NK-92 treated with Interleukin-12 subunit alpha and Interleukin-12 subunit beta, amount 100 ng/mL, for 24 hours (cell line): ENCODE measurements around the gene ANKRD44.
A peak's percentile ranks its signal among the peaks of the same experiment; 100 is the strongest.
"Not testable (repeated sequence)": the region's sequence is repeated elsewhere in the genome, so short reads cannot be mapped to it uniquely, and the experiment has no call there.

Experiments
- DNase-seq: peaks from one replicate; lab custom pipeline; 2025; lab: John Stamatoyannopoulos, UW

ANKRD44 gene

GRCh38 chr2:197315371-197315770 is 4.8 kb upstream of the ANKRD44 start:
- no peak for DNase-seq

- DNase-seq = no peak
These were observed 1.6 kb upstream of the ANKRD44 start for GRCh38 chr2:197312186-197312585.

DNA sequence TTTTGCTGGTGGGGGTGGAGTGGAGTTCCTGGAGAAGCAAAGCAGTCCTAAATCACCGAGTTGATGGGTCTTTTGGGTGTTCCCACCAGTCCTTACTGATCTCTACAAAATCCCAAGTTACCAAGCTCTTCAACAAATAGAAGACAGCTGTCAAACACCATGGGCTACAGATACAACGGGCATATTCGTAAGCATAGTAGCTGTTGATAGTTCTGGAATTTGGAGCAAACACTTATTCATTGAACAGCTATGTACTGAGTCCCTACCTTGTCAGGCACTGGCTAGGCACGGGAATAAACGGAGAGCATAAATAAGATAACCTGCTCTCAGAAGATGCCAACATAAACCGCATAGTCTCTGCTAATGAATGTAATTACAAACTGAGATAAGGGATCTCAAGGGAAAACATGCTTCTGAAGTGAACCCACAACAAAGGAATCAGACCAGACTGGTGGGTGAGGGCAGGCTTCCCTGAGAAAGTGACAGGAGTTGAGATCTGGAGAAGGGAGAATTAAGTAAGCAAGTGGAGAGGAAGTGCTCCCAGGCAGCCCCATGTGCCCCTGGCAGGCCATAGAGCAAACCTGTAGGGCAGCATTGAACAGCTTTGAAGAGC is 947 bp upstream of the ANKRD44 start:
- no peak for DNase-seq

GRCh38 chr2:197310987-197311420 is 424 bp upstream of the ANKRD44 start:
- DNase-seq = peak; percentile 63

DNA sequence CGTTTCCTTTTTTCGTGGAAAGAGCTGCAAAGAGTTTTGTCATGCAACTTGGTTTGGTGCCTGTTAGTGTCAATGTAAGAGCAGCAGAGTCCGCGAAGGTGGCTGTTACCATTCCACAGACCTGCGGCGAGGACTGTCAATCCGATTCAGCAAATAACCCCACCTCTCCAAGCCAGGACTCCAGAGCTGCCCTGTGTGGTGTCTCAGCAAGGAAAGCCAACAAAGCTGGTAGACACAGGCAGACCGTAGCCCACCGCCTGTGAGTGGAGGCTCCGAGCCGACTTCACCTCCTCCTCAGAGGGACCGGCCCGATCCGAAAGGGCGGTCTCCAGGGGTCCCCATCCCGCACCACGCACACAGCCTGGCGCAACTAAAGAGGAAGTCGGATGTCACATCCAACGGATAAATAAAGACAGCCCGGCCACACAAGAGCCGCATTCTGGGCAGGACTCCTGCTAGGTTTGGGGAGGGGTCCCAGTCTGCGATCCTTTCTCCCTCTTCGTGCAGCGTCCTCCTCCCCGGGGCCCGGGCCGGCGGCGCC is 819 bp downstream of the ANKRD44 start:
- DNase-seq = peak; percentile 61

DNA sequence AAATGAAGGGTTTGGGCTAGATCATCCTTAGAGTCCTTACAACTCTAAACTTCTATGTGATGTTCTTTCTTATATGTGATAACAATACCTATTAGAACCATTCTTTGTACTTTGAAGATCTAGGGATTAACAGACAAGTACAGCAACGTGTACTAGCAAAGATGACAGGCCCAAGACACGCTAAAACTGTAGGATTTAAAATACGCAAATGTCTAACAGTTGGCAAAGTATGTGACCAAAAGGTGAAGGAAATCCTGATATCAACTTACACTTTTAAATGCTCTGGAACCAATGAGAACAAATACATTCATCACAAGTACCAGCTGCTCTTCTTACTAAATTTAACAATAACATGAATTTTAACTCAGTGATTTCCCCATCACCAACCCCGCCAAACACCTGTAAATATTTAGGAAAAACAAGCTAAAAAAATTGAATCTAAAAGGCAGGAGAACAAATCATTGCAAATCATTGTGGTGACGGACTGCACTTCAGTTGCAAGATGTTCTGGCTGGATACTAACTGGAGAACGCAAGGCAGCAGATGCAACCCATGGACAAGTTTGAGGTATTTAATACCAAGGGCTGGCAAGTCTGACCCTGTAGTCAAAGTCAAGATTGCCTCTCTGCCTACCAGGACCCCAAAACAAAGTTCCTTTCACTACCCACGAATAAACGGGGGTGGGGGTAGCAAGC is 1.4 kb downstream of the ANKRD44 start:
- DNase-seq = no peak

GRCh38 chr2:197308585-197308984 is 2.0 kb downstream of the ANKRD44 start:
- DNase-seq = no peak

DNA sequence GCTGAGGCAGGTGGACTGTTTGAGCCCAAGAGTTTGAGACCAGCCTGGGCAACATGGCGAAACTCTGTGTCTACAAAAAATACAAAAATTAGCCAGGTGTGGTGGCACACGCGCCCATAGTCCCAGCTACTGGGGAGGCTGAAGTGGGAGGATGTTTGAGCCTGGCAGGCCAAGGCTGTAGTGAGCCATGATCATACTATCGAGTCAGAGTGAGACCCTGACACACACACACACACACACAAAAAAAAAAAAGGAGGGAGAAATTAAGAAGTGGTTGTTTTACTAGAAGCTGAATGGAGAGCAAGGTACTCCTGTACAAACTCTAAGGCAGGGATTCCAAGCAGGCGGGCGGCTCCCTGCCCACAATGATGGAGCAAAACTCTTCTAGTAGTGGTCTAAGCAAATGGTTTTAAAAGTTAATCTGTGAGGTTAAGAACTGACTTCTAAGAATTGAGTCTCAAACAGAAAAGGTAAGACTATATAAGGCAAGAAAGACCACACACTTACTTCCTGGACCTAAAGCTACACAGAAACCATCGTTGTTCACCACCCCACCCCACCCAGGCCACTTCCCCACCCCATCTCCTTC is 2.6 kb downstream of the ANKRD44 start:
- DNase-seq = peak; percentile 56

GRCh38 chr2:197307236-197307932 is 3.2 kb downstream of the ANKRD44 start:
- no peak for DNase-seq

DNA sequence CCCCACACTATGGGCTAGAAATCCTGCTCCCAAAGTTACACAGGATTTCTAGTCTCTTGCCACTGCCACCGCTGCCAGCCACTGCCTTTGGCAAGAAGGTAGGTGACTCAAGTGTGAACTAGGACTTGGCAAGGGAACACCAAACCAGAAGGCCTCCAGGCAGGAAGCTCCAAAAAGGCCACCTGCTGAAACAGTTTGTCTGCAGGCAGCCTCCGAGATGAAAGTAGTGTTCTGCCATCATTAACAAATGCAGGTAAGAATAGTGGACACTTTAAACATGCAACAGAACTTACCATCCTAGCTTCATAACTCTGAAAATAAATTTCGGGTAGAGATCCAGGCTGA is 3.9 kb downstream of the ANKRD44 start:
- no peak for DNase-seq

GRCh38 chr2:197306024-197306695 is 4.4 kb downstream of the ANKRD44 start:
- DNase-seq = no peak

GRCh38 chr2:197304556-197305011 is 6.0 kb downstream of the ANKRD44 start:
- no peak for DNase-seq

- no peak for DNase-seq
These were observed 10.4 kb downstream of the ANKRD44 start for GRCh38 chr2:197300139-197300538.

- DNase-seq = no peak
These were observed 12.0 kb downstream of the ANKRD44 start for GRCh38 chr2:197298609-197299008.

DNA sequence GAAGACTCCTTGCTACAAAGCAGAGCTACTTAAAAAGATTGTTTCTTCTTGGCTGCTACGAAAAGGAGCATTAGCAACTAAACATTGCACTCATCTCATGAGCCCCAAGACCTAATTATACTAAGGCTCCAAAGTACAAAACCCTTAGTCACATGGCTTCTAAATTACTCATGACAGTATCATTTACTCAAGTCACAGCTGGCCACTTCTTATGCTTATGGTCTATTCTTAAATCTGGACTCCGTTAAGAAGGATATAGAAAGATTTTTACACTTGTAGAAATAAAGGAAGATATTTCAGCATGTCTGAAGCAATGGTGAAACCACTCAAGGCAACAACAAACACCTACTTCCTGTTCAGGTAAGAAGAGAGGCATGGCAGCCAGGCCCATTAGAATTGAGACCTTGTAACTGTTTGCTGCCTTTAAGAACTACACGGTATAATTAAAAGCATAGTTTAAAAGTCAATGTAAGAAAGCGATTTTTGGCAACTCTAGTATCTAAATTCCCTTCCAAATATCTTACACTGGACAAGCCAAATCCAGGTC is 12.7 kb downstream of the ANKRD44 start:
- no peak for DNase-seq

GRCh38 chr2:197297266-197297665 is 13.3 kb downstream of the ANKRD44 start:
- no peak for DNase-seq

GRCh38 chr2:197296835-197297234 is 13.7 kb downstream of the ANKRD44 start:
- DNase-seq = no peak

DNA sequence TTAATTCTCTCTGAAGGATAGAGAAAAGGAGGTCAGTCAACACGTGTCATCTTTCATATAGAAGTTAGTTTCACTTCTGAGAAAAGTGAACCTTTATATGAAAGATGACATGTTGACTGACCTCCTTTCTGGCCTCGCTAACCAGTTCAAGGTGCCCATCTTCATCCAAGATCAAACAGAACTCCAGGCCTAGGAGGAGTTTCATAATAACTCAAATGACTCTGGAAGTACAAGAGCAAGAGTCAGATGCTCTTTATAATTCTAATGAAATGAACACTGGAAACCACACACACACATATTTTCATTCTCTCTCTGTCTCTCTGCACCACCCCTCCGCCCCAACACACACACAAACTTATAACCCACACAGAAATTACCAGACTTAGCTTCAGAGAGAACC is 16.3 kb downstream of the ANKRD44 start:
- no peak for DNase-seq

DNA sequence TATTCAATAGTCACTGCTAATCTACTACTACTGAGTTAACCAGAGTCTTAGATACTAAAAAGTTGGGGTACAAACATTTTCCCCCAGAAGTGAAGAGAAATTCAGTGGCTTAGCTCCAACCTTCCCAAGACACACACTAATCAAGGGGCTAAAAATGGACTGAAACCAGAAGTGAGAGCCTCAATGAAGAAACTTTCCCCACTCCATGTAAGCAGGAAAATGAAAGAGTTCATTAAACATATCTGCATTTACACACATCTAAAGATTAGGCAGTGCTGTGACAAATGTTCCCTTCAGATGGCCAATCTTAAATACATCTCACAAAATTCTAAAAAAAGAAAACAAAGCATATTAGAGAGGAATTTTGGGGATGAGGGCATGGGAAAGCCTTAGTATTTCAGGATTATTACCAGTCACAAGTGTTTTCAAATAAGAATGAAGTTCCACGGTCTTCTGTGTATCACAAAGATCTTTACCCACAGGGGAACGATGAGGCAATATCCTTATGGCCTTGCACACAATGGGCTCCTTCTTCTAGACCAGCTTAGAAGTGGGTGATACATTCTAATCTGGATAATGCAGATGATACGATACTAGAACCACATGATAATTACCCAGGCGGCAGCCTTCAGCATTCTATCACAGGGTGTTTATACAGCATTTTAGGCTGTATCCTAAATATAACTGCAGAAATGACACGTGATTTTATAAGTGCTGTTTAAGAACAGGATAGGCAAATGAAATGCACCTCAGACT is 17.1 kb downstream of the ANKRD44 start:
- no peak for DNase-seq

DNA sequence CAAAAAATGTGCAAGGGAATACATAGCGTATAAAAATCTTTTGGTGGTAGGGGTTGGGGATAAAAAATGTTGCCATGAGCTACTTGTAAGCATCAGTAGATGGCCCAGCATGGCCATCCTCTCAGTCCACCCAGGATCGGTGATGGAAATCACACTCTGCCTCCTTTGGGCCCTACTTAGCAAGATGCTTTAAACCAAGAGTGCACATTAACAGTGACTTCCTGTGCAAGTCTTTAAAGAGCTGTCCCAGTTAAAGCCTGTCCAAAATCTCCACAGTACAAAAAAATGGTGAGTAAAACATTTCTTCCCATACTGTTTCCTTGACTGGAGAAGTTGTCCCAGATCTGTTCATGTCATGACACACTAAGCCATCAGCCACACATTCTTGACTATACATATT is 18.0 kb downstream of the ANKRD44 start:
- no peak for DNase-seq

GRCh38 chr2:197287596-197287932 is 23.0 kb downstream of the ANKRD44 start:
- DNase-seq = not testable (repeated sequence)
